Heart left ventricle (tissue), 13 donors: ENCODE measurements around the gene DCDC2.

Source experiments
- CTCF ChIP-seq, 12 donors: fragments of 200-600 bp; sonication (generic) in 4 of 12; IDR thresholded peaks; one replicate each; pipeline versions ENCODE4 v1.5.0 to v1.8.0; 2018 to 2022; ENCODE audit warnings: antibody characterized with exemption in 12 of 12, mild to moderate bottlenecking in 5 of 12
- POLR2A ChIP-seq, 2 donors: fragments of 450-650 bp; IDR thresholded peaks; one replicate each; pipeline ENCODE4 v1.6.1; 2017; ENCODE audit warnings: antibody characterized with exemption in 2 of 2, mild to moderate bottlenecking in 2 of 2, moderate library complexity in 2 of 2
- donor health status: ischemic (EF 13 %, LVEDD 7.1; RV severe dilation, severe dysfunction).
- donor health status: DM: no; HTN: yes; CAD: no.
- donor health status: DM: no; HTN: no; CAD: no.
- donor health status: ischemic (EF 25% LVEDD 6.9; RV normal size, moderate dysfunction).
- donor health status: ischemic (EF 25% LVEDD 5.7; RV mildly dilated, moderate dysfunction).
- donor health status: ischemic (EF 35%, LVEDD 5.7; RV mildly dilated, moderate dysfunction).
- donor health status: nonischemic (EF 11% LVEDD 7.7; RV severe dilation, severe dysfunction).
- donor health status: DM: yes; HTN: yes; CAD: no.
- donor health status: PGD.
- donor health status: ischemic (EF 29% LVEDD 5.4; RV normal size, mild dysfunction).
- donor health status: nonischemic (EF 23%, LVEDD 6.1; RV moderate dilation, normal function).

- TF ChIP-seq CTCF (IDR thresholded peaks at IDR 0.05) (no peak), POLR2A (IDR thresholded peaks at IDR 0.05) (no peak)
These were observed 50.0 kb downstream of the DCDC2 start for GRCh38 chr6:24307881-24308280.
